CD4-positive, alpha-beta T cell (primary cell): ENCODE data around the gene ASS1. TPM values are rescaled to one million over a fixed set of nuclear protein-coding genes. Genes with fewer than 3 reads are reported as not detected.

Experiments used
- ATAC-seq: fragments of 200-7000 bp; cut with Tn5 transposase; one replicate; pipeline ENCODE4 v1.10.0; 2022; ENCODE audit warnings: mild to moderate bottlenecking; ENCODE audit not compliant: poor library complexity
- CTCF ChIA-PET: fragments of 350-600 bp; sonication (Branson Sonifier 250); formaldehyde crosslinking; loops from one replicate; lab custom pipeline; 2021; ENCODE audit warnings: antibody characterized with exemption, inconsistent platforms; lab: Charles Lee
- POLR2A ChIA-PET: fragments of 350-600 bp; sonication (Branson Sonifier 250); formaldehyde crosslinking; loops from one replicate; lab custom pipeline; 2021; ENCODE audit warnings: antibody characterized with exemption, inconsistent platforms; lab: Charles Lee
- DNase-seq, 14 experiments: peaks; one replicate each; pipeline ENCODE4 v3.0.0-alpha.2; 2013 to 2020; ENCODE audit warnings: mixed read lengths in 2 of 14
- H3K27ac ChIP-seq, 2 donors: one replicate each; pipeline versions ENCODE4 v1.5.1 to v1.7.0; 2013; ENCODE audit warnings: low read length in 2 of 2, low read depth in 1 of 2, mild to moderate bottlenecking in 1 of 2
- H3K27me3 ChIP-seq, 2 experiments: 1 replicate in 1 of 2; 2 replicates in 1 of 2; pipeline versions ENCODE4 v1.6.1 to v1.7.0; 2013; ENCODE audit warnings: low read length in 2 of 2, control low read depth in 1 of 2, mild to moderate bottlenecking in 1 of 2, moderate library complexity in 1 of 2; ENCODE audit not compliant: insufficient read depth in 2 of 2, control insufficient read depth in 1 of 2
- H3K36me3 ChIP-seq: one replicate; pipeline ENCODE4 v1.6.1; 2013; ENCODE audit warnings: low read length, control low read depth; ENCODE audit not compliant: insufficient read depth
- H3K4me1 ChIP-seq: one replicate; pipeline ENCODE4 v1.6.1; 2013; ENCODE audit warnings: low read length, control low read depth; ENCODE audit not compliant: insufficient read depth
- H3K4me3 ChIP-seq: one replicate; pipeline ENCODE4 v1.5.1; 2013; ENCODE audit warnings: mild to moderate bottlenecking, low read length, moderate library complexity
- H3K9me3 ChIP-seq, 2 experiments: 1 replicate in 1 of 2; 2 replicates in 1 of 2; pipeline versions ENCODE4 v1.6.1 to v1.7.0; 2013; ENCODE audit warnings: low read length in 2 of 2, mild to moderate bottlenecking in 2 of 2, control low read depth in 1 of 2, moderate library complexity in 1 of 2; ENCODE audit not compliant: control insufficient read depth in 1 of 2, insufficient read depth in 1 of 2
- H3K27ac Mint-ChIP-seq: one replicate; pipeline ENCODE4 v1.8.0; 2020; ENCODE audit warnings: mixed read lengths
- H3K27me3 Mint-ChIP-seq: one replicate; pipeline ENCODE4 v1.8.0; 2021; ENCODE audit warnings: mixed read lengths
- H3K36me3 Mint-ChIP-seq: one replicate; pipeline ENCODE4 v1.8.0; 2021; ENCODE audit warnings: low read depth, mixed read lengths
- H3K4me1 Mint-ChIP-seq: one replicate; pipeline ENCODE4 v1.8.0; 2021; ENCODE audit warnings: low read depth, mixed read lengths
- H3K4me3 Mint-ChIP-seq: one replicate; pipeline ENCODE4 v1.8.0; 2020; ENCODE audit warnings: mild to moderate bottlenecking, mixed read lengths
- H3K9me3 Mint-ChIP-seq: one replicate; pipeline ENCODE4 v1.8.0; 2020; ENCODE audit warnings: mixed read lengths
- intact Hi-C, 2 experiments: fragments of 100-400 bp; cut with DNase I in 1 of 2; cut with micrococcal nuclease in 1 of 2; formaldehyde crosslinking; loops; one replicate each; pipeline versions ENCODE4 v1.15.1 to v1.9.0; 2023 to 2025; cut with DNase I, micrococcal nuclease
- total RNA-seq, 174 experiments: library from RNA in 2 of 174; stranded (reverse) in 2 of 174; gene quantifications; one replicate each; pipeline ENCODE4 v1.2.3 and lab custom pipeline; 2021 to 2026
- TF ChIP-seq, protein P1 (sequence below): fragments of 200-600 bp; IDR thresholded peaks from one replicate; pipeline ENCODE4 v1.8.0; 2022; ENCODE audit warnings: antibody characterized with exemption, mild to moderate bottlenecking

ASS1 gene
- total RNA-seq, 2 experiments from 2014 or later, result not detected

DNA sequence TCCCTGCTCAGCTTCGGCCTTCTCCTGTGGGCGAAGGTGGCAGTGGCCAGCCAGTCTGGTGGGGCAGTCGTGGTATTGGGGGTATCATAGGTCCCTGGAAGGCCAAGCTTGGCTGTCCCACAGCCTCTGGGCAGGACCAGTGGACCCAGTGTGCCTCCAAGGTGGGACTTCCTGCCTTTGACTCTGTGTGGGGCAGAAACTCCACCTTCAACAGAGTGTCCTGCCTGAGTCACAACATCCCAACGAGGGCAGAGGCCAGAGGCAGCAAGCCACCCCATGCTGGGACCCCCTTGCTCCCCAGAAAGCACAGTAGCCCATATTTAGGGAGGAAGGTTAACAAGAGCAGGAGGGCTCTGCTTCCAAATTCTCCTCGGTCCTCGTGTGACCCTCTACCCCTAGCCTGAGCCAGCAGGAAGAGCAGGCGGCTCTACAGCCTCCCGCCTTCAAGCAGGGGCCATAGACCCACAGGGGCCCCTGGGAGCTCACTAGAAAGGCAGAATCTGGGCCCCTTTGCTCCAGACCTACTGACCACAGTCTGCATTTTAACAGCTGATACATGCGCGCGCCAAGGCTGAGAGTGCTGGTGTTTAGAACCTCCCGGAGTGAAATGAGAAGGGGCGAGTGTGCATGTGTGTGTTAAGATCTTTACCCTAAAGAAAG, 83.0 kb downstream of the ASS1 start:
- intact Hi-C loops, result no loop called here
- H3K4me1 ChIP-seq, result no peaks in the 10 kb centered on the region
- Mint-ChIP-seq H3K4me1 (no peaks in the 10 kb centered on the region), H3K27me3 (peaks cover 15% of the 10 kb centered on the region), H3K27ac (no peak overlapping the region), H3K36me3 (no peaks in the 10 kb centered on the region), H3K4me3 (no peak overlapping the region), H3K9me3 (no peaks in the 10 kb centered on the region)
- ATAC-seq (no peak), DNase-seq (no peak)
- peaks cover 0 to 8% of the 10 kb centered on the region in 2 experiments for H3K9me3 ChIP-seq
- TF ChIP-seq, protein P1, sequence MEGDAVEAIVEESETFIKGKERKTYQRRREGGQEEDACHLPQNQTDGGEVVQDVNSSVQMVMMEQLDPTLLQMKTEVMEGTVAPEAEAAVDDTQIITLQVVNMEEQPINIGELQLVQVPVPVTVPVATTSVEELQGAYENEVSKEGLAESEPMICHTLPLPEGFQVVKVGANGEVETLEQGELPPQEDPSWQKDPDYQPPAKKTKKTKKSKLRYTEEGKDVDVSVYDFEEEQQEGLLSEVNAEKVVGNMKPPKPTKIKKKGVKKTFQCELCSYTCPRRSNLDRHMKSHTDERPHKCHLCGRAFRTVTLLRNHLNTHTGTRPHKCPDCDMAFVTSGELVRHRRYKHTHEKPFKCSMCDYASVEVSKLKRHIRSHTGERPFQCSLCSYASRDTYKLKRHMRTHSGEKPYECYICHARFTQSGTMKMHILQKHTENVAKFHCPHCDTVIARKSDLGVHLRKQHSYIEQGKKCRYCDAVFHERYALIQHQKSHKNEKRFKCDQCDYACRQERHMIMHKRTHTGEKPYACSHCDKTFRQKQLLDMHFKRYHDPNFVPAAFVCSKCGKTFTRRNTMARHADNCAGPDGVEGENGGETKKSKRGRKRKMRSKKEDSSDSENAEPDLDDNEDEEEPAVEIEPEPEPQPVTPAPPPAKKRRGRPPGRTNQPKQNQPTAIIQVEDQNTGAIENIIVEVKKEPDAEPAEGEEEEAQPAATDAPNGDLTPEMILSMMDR, result no peak
- H3K36me3 ChIP-seq, result no peaks in the 10 kb centered on the region
- ChIA-PET POLR2A (no interaction called here), CTCF (no interaction called here)
- no peak overlapping the region for H3K27ac ChIP-seq
- H3K4me3 ChIP-seq, result no peak overlapping the region
- no peaks in the 10 kb centered on the region for H3K27me3 ChIP-seq

DNA sequence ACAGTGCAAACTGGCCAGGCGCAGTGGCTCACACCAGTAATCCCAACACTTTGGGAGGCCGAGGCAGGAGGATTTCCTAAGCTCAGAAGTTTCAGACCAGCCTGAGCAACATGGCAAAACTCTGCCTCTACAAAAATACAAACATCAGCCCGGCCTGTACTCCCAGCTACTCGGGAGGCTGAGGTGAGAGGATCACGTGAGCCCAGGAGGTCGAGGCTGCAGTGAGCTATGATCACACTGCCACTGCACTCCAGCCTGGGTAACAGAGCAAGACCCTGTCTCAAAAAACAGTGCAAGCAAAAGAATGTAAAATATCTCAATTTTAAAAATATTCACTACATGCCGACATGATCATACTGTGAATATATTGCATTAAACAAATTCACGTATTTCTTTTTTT, 83.9 kb downstream of the ASS1 start:
- Mint-ChIP-seq H3K36me3 (no peaks in the 10 kb centered on the region), H3K27ac (no peak overlapping the region), H3K4me1 (no peaks in the 10 kb centered on the region), H3K9me3 (no peaks in the 10 kb centered on the region), H3K4me3 (no peak overlapping the region), H3K27me3 (peaks cover 10% of the 10 kb centered on the region)
- H3K9me3 ChIP-seq, result peaks cover 0 to 8% of the 10 kb centered on the region in 2 experiments
- no peaks in the 10 kb centered on the region for H3K36me3 ChIP-seq
- CTCF ChIA-PET, result no interaction called here
- POLR2A ChIA-PET, result no interaction called here
- H3K4me1 ChIP-seq, result no peaks in the 10 kb centered on the region
- ATAC-seq, result no peak
- TF ChIP-seq, protein P1, result no peak
- no peaks in the 10 kb centered on the region for H3K27me3 ChIP-seq
- no peak overlapping the region for H3K27ac ChIP-seq
- H3K4me3 ChIP-seq, result no peak overlapping the region
- no peak for DNase-seq
- intact Hi-C loops, result no loop called here

DNA sequence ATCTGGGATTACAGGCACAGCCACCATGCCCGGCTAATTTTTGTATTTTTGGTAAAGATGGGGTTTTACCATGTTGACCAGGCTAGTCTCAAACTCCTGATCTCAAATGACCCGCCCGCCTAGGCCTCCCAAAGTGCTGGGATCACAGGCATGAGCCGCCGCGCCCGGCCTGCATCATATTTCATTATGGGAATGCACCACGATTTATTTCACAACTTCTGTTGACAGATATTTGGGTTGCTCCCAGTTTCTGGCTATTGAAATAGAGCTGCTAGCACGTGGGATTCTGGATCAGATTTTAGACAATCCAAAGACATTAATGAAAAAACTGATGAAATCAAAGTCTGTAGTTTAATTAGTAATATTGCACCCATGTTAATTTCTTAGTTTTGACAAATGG, 86.2 kb downstream of the ASS1 start:
- H3K27me3 ChIP-seq, result peaks cover 3 to 5% of the 10 kb centered on the region in 2 experiments
- no peak overlapping the region for H3K27ac ChIP-seq
- Mint-ChIP-seq H3K4me1 (peaks cover 4% of the 10 kb centered on the region), H3K27ac (no peak overlapping the region), H3K4me3 (no peak overlapping the region), H3K27me3 (peaks cover 22% of the 10 kb centered on the region), H3K36me3 (no peaks in the 10 kb centered on the region), H3K9me3 (no peaks in the 10 kb centered on the region)
- POLR2A ChIA-PET, result no interaction called here
- intact Hi-C loops, result no loop called here
- DNase-seq (no peak), ATAC-seq (no peak)
- no peaks in the 10 kb centered on the region for H3K36me3 ChIP-seq
- CTCF ChIA-PET, result no interaction called here
- TF ChIP-seq, protein P1, result no peak
- H3K4me1 ChIP-seq, result no peaks in the 10 kb centered on the region
- peaks cover 0 to 8% of the 10 kb centered on the region in 2 experiments for H3K9me3 ChIP-seq
- no peak overlapping the region for H3K4me3 ChIP-seq
